ENCODE data around the gene CALN1.
"Not testable (repeated sequence)": the region's sequence is repeated elsewhere in the genome, so short reads cannot be mapped to it uniquely, and the experiment has no call there.

Gene CALN1

GRCh38 chr7:71754828-71755227, 657.3 kb downstream of the CALN1 start:
- H3K36me3 ChIP-seq (ENCODE audit: control insufficient read depth, insufficient read depth, low read length): no peaks in the 10 kb centered on the region
- H3K9me3 ChIP-seq (ENCODE audit: control insufficient read depth, insufficient read depth, low read length): peaks cover 2% of the 10 kb centered on the region; the same call in 1 of the 2 replicates
- no peak overlapping the region for H3K27ac ChIP-seq (ENCODE audit: low read length)
- no peaks in the 10 kb centered on the region for H3K4me1 ChIP-seq (ENCODE audit: control insufficient read depth, insufficient read depth, low read length)
- WGBS (ENCODE audit: insufficient coverage, insufficient read length): no CpG with 5 or more reads among the region's 4 CpGs
- H3K27me3 ChIP-seq (ENCODE audit: control insufficient read depth, insufficient read depth, low read length): no peaks in the 10 kb centered on the region
- no peak for DNase-seq (ENCODE audit: low read depth, low spot score)
- no peak overlapping the region for H3K4me3 ChIP-seq (ENCODE audit: low read length)

- no peak for DNase-seq (ENCODE audit: low read depth, low spot score)
- no peaks in the 10 kb centered on the region for H3K27me3 ChIP-seq (ENCODE audit: control insufficient read depth, insufficient read depth, low read length)
- H3K27ac ChIP-seq (ENCODE audit: low read length): no peak overlapping the region
- no peaks in the 10 kb centered on the region for H3K4me1 ChIP-seq (ENCODE audit: control insufficient read depth, insufficient read depth, low read length)
- no peak overlapping the region for H3K4me3 ChIP-seq (ENCODE audit: low read length)
- no peaks in the 10 kb centered on the region for H3K36me3 ChIP-seq (ENCODE audit: control insufficient read depth, insufficient read depth, low read length)
- peaks cover 2% of the 10 kb centered on the region; the same call in 1 of the 2 replicates for H3K9me3 ChIP-seq (ENCODE audit: control insufficient read depth, insufficient read depth, low read length)
- no CpG with 5 or more reads among the region's 9 CpGs for WGBS (ENCODE audit: insufficient coverage, insufficient read length)
These were observed 658.0 kb downstream of the CALN1 start for GRCh38 chr7:71753956-71754664.

- H3K4me1 ChIP-seq (ENCODE audit: control insufficient read depth, insufficient read depth, low read length): no peaks in the 10 kb centered on the region
- H3K4me3 ChIP-seq (ENCODE audit: low read length): no peak overlapping the region
- no peak overlapping the region for H3K27ac ChIP-seq (ENCODE audit: low read length)
- no peaks in the 10 kb centered on the region for H3K36me3 ChIP-seq (ENCODE audit: control insufficient read depth, insufficient read depth, low read length)
- no peak for DNase-seq (ENCODE audit: low read depth, low spot score)
- 100% methylated on average over 2 of the region's 2 CpGs for WGBS (ENCODE audit: insufficient coverage, insufficient read length)
- H3K9me3 ChIP-seq (ENCODE audit: control insufficient read depth, insufficient read depth, low read length): peaks cover 2% of the 10 kb centered on the region; the same call in 1 of the 2 replicates
- no peaks in the 10 kb centered on the region for H3K27me3 ChIP-seq (ENCODE audit: control insufficient read depth, insufficient read depth, low read length)
These were observed 658.9 kb downstream of the CALN1 start for GRCh38 chr7:71753236-71753635.

- peak; percentile 61 for DNase-seq (ENCODE audit: low read depth, low spot score)
- H3K4me3 ChIP-seq (ENCODE audit: low read length): peak overlapping the region; percentile 30; the same call in 1 of the 2 replicates
These were observed 659.8 kb downstream of the CALN1 start for GRCh38 chr7:71752171-71752935.

GRCh38 chr7:71750290-71750689, 661.8 kb downstream of the CALN1 start:
- H3K27me3 ChIP-seq (ENCODE audit: control insufficient read depth, insufficient read depth, low read length): no peaks in the 10 kb centered on the region
- H3K27ac ChIP-seq (ENCODE audit: low read length): no peak overlapping the region
- no peaks in the 10 kb centered on the region for H3K4me1 ChIP-seq (ENCODE audit: control insufficient read depth, insufficient read depth, low read length)
- WGBS (ENCODE audit: insufficient coverage, insufficient read length): no CpG with 5 or more reads among the region's 6 CpGs
- peaks cover 2% of the 10 kb centered on the region; the same call in 1 of the 2 replicates for H3K9me3 ChIP-seq (ENCODE audit: control insufficient read depth, insufficient read depth, low read length)
- H3K36me3 ChIP-seq (ENCODE audit: control insufficient read depth, insufficient read depth, low read length): no peaks in the 10 kb centered on the region
- no peak overlapping the region for H3K4me3 ChIP-seq (ENCODE audit: low read length)
- no peak for DNase-seq (ENCODE audit: low read depth, low spot score)

More at GRCh38 chr7:71752171-71752935, 659.8 kb downstream of the CALN1 start:
- H3K36me3 ChIP-seq (ENCODE audit: control insufficient read depth, insufficient read depth, low read length): no peaks in the 10 kb centered on the region
- H3K27ac ChIP-seq (ENCODE audit: low read length): no peak overlapping the region
- peaks cover 2% of the 10 kb centered on the region; the same call in 1 of the 2 replicates for H3K9me3 ChIP-seq (ENCODE audit: control insufficient read depth, insufficient read depth, low read length)
- no CpG with 5 or more reads among the region's 43 CpGs for WGBS (ENCODE audit: insufficient coverage, insufficient read length)
- no peaks in the 10 kb centered on the region for H3K4me1 ChIP-seq (ENCODE audit: control insufficient read depth, insufficient read depth, low read length)
- H3K27me3 ChIP-seq (ENCODE audit: control insufficient read depth, insufficient read depth, low read length): no peaks in the 10 kb centered on the region

GRCh38 chr7:71746006-71746405, 666.1 kb downstream of the CALN1 start:
- no peak for DNase-seq (ENCODE audit: low read depth, low spot score)
- H3K27me3 ChIP-seq (ENCODE audit: control insufficient read depth, insufficient read depth, low read length): no peaks in the 10 kb centered on the region

GRCh38 chr7:71740174-71740560, 672.0 kb downstream of the CALN1 start:
- no peak overlapping the region for H3K27ac ChIP-seq (ENCODE audit: low read length)
- no peaks in the 10 kb centered on the region for H3K27me3 ChIP-seq (ENCODE audit: control insufficient read depth, insufficient read depth, low read length)
- no CpG with 5 or more reads among the region's 5 CpGs for WGBS (ENCODE audit: insufficient coverage, insufficient read length)

More at GRCh38 chr7:71746006-71746405, 666.1 kb downstream of the CALN1 start:
- no peak overlapping the region for H3K4me3 ChIP-seq (ENCODE audit: low read length)
- no CpG with 5 or more reads among the region's 5 CpGs for WGBS (ENCODE audit: insufficient coverage, insufficient read length)
- H3K36me3 ChIP-seq (ENCODE audit: control insufficient read depth, insufficient read depth, low read length): no peaks in the 10 kb centered on the region
- H3K9me3 ChIP-seq (ENCODE audit: control insufficient read depth, insufficient read depth, low read length): no peaks in the 10 kb centered on the region
- H3K27ac ChIP-seq (ENCODE audit: low read length): no peak overlapping the region
- H3K4me1 ChIP-seq (ENCODE audit: control insufficient read depth, insufficient read depth, low read length): no peaks in the 10 kb centered on the region

GRCh38 chr7:71739520-71740173, 672.5 kb downstream of the CALN1 start:
- H3K4me1 ChIP-seq (ENCODE audit: control insufficient read depth, insufficient read depth, low read length): peaks cover 2% of the 10 kb centered on the region; the same call in 1 of the 2 replicates
- peak; percentile 50 for DNase-seq (ENCODE audit: low read depth, low spot score)
- H3K27ac ChIP-seq (ENCODE audit: low read length): no peak overlapping the region
- H3K9me3 ChIP-seq (ENCODE audit: control insufficient read depth, insufficient read depth, low read length): no peaks in the 10 kb centered on the region; the same call in 1 of the 2 replicates
- WGBS (ENCODE audit: insufficient coverage, insufficient read length): no CpG with 5 or more reads among the region's 10 CpGs
- H3K4me3 ChIP-seq (ENCODE audit: low read length): no peak overlapping the region
- no peaks in the 10 kb centered on the region for H3K27me3 ChIP-seq (ENCODE audit: control insufficient read depth, insufficient read depth, low read length)
- H3K36me3 ChIP-seq (ENCODE audit: control insufficient read depth, insufficient read depth, low read length): no peaks in the 10 kb centered on the region

More at GRCh38 chr7:71740174-71740560, 672.0 kb downstream of the CALN1 start:
- peaks cover 2% of the 10 kb centered on the region; the same call in 1 of the 2 replicates for H3K4me1 ChIP-seq (ENCODE audit: control insufficient read depth, insufficient read depth, low read length)
- no peak for DNase-seq (ENCODE audit: low read depth, low spot score)
- no peaks in the 10 kb centered on the region for H3K36me3 ChIP-seq (ENCODE audit: control insufficient read depth, insufficient read depth, low read length)
- H3K9me3 ChIP-seq (ENCODE audit: control insufficient read depth, insufficient read depth, low read length): no peaks in the 10 kb centered on the region; the same call in 1 of the 2 replicates
- H3K4me3 ChIP-seq (ENCODE audit: low read length): no peak overlapping the region

GRCh38 chr7:71737931-71738540, 674.1 kb downstream of the CALN1 start:
- H3K27me3 ChIP-seq (ENCODE audit: control insufficient read depth, insufficient read depth, low read length); H3K27ac ChIP-seq (ENCODE audit: low read length); H3K4me3 ChIP-seq (ENCODE audit: low read length); H3K4me1 ChIP-seq (ENCODE audit: control insufficient read depth, insufficient read depth, low read length); DNase-seq (ENCODE audit: low read depth, low spot score); H3K9me3 ChIP-seq (ENCODE audit: control insufficient read depth, insufficient read depth, low read length); H3K36me3 ChIP-seq (ENCODE audit: control insufficient read depth, insufficient read depth, low read length): not testable (repeated sequence)
- no CpG with 5 or more reads among the region's 42 CpGs for WGBS (ENCODE audit: insufficient coverage, insufficient read length)

All from iPS DF 6.9 (cell line).